ENCODE results near the gene WHRN. TPM values are rescaled to one million over a fixed set of nuclear protein-coding genes. Genes with fewer than 3 reads are reported as not detected.

WHRN gene
- total and polyA plus RNA-seq, 9 of the 15 experiments (the other 6 are each of a cell fraction or from before 2014, with no cell fraction given), result 0.31 to 14.1 (median 3.0) TPM

DNA sequence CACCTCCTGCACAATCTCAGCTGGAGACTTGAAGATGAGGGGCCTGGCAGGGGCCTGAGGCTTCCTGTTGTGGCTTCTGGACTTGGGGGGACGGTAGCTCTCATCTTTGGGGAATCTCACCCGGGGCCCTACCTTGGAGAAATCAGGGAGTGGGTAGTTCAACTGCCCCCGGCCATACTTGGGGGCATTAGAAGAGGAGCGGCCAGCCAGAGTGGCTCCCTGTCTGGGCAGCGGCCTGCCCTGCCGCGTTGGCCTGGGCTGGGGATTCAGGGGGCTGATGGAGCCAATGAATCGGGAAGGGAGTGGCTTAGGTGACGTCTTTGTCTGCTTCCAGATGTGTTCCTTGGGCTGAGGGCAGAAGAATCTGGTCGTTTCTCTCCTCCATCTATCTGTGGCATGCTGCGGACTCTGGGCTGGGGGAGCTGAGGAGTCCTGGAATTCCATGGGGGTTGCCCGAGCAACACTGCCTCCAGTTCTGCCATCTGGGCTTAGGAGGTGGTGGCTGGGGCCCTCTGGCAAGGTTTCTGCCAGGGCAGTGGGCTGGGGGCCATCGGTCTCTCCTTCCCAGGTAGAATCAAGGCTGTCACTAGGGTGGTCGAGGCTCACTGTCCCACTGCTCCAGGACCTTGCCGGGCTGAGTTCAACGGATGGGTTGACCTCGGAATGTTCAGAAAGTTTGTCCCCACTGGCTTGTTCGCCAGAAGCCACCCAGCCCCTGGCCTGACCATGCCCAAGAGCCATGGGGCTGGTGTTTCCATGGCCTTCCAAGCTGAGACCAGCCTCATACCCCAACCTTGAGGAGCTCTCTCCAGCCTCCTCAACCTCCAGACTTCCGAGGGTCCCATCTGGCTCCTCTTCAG lies 128.5 kb downstream of the WHRN start:
- BruUV-seq (replicated peaks), result TSS peak; percentile 12
- peaks cover 0 to 11% of the 10 kb centered on the region in 2 experiments; a peak in 2 of 5 replicates for H3K4me1 ChIP-seq (replicated peaks in 1 of 2; ENCODE audit: control insufficient read depth in 2 of 2, insufficient read depth in 2 of 2, low read length in 2 of 2)
- H3K27ac ChIP-seq (ENCODE audit: extremely low read depth, low read depth, low read length), result no peak overlapping the region
- no peak overlapping the region for H3K4me2 ChIP-seq (ENCODE audit: insufficient read depth, low read length)
- ChIA-PET POLR2A (interaction anchor here (1.1 to 1.9 kb wide), 6 partner anchors 9 to 19 kb away, joined by 3 to 9 read pairs (median 4); partner anchors contain the start of gene AKNA), CTCF (ENCODE audit: low intra/inter-chr PET ratio) (no interaction called here)
- no peaks in the 10 kb centered on the region; the same call in 1 of the 2 replicates for H4K20me1 ChIP-seq (replicated peaks; ENCODE audit: control insufficient read depth, insufficient read depth, low read length)
- ATAC-seq (no peak), FAIRE-seq (no peak), DNase-seq (ENCODE audit: extremely low read depth in 1 of 4, low spot score in 3 of 4) (no peak)
- H3K9ac ChIP-seq (ENCODE audit: insufficient read depth in 1 of 2, low read depth in 2 of 2, low read length in 2 of 2), result peak overlapping the region in 1 of 2 experiments; percentile 43; a peak in 1 of 4 replicates
- intact Hi-C loops (cut with micrococcal nuclease) (no loop called here), in situ Hi-C loops (cut with MboI) (no loop called here)
- H3K9me1 ChIP-seq (ENCODE audit: control insufficient read depth, insufficient read depth, low read length), result no peaks in the 10 kb centered on the region
- H3K27me3 ChIP-seq (ENCODE audit: control insufficient read depth in 2 of 2, insufficient read depth in 2 of 2, low read length in 2 of 2), result no peaks in the 10 kb centered on the region
- no peaks in the 10 kb centered on the region for H3K9me3 ChIP-seq (replicated peaks; ENCODE audit: control insufficient read depth, insufficient read depth, low read depth, low read length)
- TF ChIP-seq PHTF2 (CRISPR knock-in tag; IDR thresholded peaks at IDR 0.05), result no peak
- peak; percentile 25; the same call in 1 of the 2 replicates for TF ChIP-seq RBFOX2 (IDR thresholded peaks at IDR 0.05; ENCODE audit: low read depth, low read length)
- TF ChIP-seq RBM22 (IDR thresholded peaks at IDR 0.05; ENCODE audit: low read depth, low read length, poor library complexity, severe bottlenecking), result peak; percentile 37
- TF ChIP-seq, protein P1, sequence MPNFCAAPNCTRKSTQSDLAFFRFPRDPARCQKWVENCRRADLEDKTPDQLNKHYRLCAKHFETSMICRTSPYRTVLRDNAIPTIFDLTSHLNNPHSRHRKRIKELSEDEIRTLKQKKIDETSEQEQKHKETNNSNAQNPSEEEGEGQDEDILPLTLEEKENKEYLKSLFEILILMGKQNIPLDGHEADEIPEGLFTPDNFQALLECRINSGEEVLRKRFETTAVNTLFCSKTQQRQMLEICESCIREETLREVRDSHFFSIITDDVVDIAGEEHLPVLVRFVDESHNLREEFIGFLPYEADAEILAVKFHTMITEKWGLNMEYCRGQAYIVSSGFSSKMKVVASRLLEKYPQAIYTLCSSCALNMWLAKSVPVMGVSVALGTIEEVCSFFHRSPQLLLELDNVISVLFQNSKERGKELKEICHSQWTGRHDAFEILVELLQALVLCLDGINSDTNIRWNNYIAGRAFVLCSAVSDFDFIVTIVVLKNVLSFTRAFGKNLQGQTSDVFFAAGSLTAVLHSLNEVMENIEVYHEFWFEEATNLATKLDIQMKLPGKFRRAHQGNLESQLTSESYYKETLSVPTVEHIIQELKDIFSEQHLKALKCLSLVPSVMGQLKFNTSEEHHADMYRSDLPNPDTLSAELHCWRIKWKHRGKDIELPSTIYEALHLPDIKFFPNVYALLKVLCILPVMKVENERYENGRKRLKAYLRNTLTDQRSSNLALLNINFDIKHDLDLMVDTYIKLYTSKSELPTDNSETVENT (CRISPR knock-in tag; IDR thresholded peaks at IDR 0.05), result no peak
- 76% methylated on average over 18 of the region's 19 CpGs for WGBS (ENCODE audit: insufficient coverage, low coverage, missing lambda C conversion rate)
- no peak overlapping the region for H3K4me3 ChIP-seq
- H3K79me2 ChIP-seq (ENCODE audit: control insufficient read depth, insufficient read depth, low read length), result no peaks in the 10 kb centered on the region
- no peak overlapping the region for H2AFZ ChIP-seq (ENCODE audit: low read depth, low read length)
- peaks cover 4% of the 10 kb centered on the region; the same call in 1 of the 3 replicates for H3K36me3 ChIP-seq (ENCODE audit: control insufficient read depth, insufficient read depth, low read length)

Measured in K562 (cell line).